ENCODE measurements around the gene PDZRN4.

DNA sequence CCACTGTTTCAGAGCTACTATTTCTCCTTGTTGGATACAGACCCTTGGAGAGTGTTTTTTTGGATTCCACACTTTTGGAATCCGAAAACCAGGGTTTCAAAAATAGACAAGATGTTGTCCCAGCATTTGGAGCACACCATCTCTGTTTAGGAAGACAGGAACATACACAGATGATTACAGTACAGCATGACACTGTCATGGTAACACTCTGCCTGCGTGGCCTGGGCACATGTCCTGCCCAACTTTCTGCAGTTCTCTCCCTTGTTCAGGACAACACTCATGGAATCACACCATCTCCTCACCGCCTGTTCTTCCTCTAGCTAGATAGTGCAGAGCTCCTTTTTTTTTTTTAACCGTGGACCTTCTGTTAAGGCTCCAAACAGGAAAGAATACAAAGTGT lies 369.2 kb downstream of the PDZRN4 start:
- TF ChIP-seq POLR2AphosphoS5 (IDR thresholded peaks at IDR 0.05): no peak
- TF ChIP-seq, protein P1, sequence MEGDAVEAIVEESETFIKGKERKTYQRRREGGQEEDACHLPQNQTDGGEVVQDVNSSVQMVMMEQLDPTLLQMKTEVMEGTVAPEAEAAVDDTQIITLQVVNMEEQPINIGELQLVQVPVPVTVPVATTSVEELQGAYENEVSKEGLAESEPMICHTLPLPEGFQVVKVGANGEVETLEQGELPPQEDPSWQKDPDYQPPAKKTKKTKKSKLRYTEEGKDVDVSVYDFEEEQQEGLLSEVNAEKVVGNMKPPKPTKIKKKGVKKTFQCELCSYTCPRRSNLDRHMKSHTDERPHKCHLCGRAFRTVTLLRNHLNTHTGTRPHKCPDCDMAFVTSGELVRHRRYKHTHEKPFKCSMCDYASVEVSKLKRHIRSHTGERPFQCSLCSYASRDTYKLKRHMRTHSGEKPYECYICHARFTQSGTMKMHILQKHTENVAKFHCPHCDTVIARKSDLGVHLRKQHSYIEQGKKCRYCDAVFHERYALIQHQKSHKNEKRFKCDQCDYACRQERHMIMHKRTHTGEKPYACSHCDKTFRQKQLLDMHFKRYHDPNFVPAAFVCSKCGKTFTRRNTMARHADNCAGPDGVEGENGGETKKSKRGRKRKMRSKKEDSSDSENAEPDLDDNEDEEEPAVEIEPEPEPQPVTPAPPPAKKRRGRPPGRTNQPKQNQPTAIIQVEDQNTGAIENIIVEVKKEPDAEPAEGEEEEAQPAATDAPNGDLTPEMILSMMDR (IDR thresholded peaks at IDR 0.05): no peak

Measured in stomach (tissue), 4 donors.